PC-9 (cell line): ENCODE results near the gene KIF16B.

Source experiments
- CTCF ChIP-seq: fragments of 200-600 bp; sonication (generic); conservative IDR thresholded peaks from 2 replicates; pipeline ENCODE4 v1.6.1; 2017; ENCODE audit warnings: mixed run types, antibody characterized with exemption, mild to moderate bottlenecking, moderate library complexity
- EZH2 ChIP-seq: fragments of 200-600 bp; sonication (generic); IDR thresholded peaks from 2 replicates; pipeline ENCODE4 v1.8.0; 2017; ENCODE audit warnings: antibody characterized with exemption, low read depth

- no peak for TF ChIP-seq CTCF
- TF ChIP-seq EZH2: no peak
These were observed 79.8 kb downstream of the KIF16B start for GRCh38 chr20:16493486-16493885.
